ENCODE data around the gene ADCK1.

ADCK1 gene

GRCh38 chr14:77961847-77962580 lies 162.1 kb downstream of the ADCK1 start:
- no peak for DNase-seq

DNA sequence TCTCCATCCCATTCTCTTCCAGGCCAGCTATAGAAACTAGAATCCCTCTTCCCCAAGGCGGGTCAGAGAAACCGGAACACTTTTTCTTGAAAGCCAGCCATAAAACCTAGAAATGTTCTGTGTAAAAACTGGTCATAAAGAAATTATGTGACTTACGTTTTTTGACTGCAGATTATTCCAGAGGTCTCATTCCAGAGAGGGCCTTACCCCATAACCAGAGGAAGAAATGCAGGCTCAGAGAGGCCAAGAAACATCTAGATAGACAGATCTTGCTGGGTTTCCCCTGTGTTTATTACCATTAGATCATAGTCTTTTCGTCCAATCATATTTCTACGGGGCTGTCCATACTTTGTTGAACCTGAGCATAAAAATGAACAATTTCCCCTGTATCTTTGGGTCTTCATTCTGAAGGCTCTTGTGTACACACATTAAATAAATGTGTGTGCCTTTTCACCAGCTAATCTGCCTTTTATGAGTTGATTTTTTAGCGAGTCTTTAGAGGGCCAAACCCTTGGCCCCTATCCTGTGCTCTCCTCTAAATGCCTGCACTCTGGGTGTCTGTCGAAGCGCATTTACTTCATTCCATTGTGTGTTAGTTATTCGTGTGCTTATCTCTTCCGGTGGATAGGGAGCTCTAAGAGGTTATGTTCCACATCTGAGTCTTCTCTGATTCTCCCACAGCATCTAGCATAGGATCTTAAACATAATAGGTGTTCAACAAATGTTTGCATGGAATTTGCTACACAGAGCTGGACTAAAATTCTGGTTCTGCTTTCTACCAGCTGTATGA lies 163.0 kb downstream of the ADCK1 start:
- no peak for DNase-seq

- DNase-seq = no peak
Measured at GRCh38 chr14:77964586-77964985, 164.7 kb downstream of the ADCK1 start.

- DNase-seq = no peak
Measured at GRCh38 chr14:77965050-77965449, 165.1 kb downstream of the ADCK1 start.

- no peak for DNase-seq
Measured at GRCh38 chr14:77965919-77966435, 166.1 kb downstream of the ADCK1 start.

DNA sequence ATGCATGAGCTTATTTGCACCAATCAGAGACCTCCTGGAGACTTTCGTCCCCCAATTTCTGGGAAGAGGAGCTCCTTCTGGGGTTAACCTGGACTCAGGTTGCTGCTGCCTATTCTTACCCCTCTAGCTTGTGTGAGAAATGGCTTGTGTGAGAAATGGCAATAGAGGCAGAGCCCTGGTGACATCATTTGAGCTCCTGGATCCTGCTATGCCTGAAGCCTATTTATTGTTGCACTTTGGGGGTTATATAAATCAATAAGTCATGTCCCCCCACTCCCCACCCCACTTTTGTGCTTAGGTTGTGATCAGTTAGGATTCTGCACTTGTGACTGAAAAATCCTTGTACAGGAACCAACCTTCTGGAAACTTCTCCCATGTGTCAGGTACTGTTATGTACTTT lies 167.2 kb downstream of the ADCK1 start:
- no peak for DNase-seq

GRCh38 chr14:77970646-77971045 lies 170.7 kb downstream of the ADCK1 start:
- DNase-seq = no peak

DNA sequence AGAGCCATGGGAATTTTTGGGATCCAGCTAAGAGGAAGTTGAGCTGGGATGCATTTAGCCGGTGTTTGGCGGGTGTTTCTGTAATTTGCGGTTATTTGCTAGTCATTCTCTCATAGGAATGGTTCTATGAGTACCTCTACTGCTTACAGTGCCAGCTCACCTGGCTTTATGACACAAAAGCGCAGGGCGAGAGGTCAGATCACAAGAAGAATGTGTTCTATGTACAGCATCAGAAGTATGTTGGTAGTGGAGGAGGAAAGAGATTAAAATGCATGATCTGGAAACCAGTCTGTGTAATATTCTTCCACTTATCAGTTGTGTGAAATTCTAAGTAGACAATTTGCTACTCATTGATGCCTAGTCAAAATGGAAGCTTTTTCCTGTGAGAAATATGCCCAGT lies 173.3 kb downstream of the ADCK1 start:
- no peak for DNase-seq

DNA sequence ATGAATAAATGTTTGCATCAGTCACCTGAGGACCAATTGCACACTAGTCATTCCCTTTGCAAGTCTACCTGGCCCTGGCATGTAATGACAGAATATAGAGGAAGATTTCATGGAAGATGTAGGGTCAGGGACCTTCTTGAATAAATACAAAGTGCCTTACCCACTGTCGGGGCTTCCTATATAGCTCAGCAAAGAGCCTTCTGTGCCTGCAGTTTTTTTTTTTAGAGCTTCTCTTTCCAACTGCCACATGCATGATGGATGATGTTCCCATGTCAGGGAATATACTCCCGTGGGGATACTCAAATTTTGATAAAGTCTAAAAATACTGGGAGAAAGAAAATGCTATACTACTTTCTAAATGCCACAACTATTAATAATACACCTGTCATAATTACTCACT lies 176.7 kb downstream of the ADCK1 start:
- no peak for DNase-seq

DNA sequence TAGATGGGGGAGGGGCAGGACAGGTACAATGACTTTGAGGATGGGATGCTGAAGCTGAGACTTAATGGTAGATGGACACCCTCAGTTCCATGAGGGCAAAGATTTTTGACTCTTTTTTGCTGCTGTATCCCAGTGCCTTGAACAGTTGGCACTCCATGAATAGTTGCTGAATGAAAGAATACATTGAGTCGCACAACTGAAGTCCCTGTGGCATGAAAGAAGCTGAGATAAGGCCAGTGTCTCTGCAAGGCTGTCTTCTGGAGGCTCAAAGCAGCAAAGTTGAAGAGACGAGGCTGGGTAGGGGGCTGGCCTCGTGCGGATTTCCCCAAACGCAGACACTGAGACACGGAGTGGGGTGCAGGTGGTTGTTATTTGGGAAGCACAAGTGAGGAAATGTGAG lies 179.3 kb downstream of the ADCK1 start:
- DNase-seq = no peak

DNA sequence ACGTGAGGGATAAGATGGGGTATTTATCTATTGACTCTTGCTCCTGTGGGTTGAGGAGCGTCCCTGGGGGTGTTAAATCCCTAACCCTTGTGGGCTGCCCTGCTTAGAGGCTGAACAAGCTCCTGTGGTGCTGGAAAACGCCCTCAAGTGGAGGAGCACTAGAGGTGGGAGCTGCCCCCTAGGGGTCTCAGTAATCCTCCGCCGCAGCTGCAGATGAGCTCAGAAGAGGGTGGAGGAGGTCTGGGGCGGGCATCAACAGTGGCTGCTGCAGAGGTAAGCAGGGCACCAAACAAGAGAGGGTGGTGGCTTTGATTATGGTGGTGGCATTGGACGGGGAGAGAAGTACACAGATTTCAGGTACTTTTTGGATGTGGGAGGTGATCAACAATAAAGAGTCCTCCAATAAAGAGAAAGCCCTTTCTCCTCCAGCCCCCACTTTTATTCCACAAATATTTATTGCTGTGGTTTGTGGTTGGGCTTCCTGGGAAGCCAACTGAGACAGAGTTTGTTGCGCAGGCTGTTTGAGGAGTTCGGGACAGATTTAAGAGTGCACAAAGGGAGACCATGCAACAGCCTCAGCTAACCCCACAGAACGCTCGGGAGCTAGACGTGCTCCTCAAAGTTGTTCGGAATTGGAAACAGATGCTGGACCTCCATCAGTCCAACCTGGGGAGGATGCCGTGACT lies 179.9 kb downstream of the ADCK1 start:
- DNase-seq = no peak

- DNase-seq = no peak
Measured at GRCh38 chr14:77980475-77981321, 180.8 kb downstream of the ADCK1 start.

Data from CD4-positive, alpha-beta T cell treated with Interferon gamma for 1 hour (primary cell).